ENCODE data around the gene IGSF9.

The IGSF9 gene

GRCh38 chr1:159924791-159925718 is 20.4 kb downstream of the IGSF9 start, which contains the start of gene TAGLN2:
Gene TAGLN2, minus strand, starts transcription at chr1:159925507. Its CDS starts 4,998 bp downstream, at chr1:159920509.
- DNase-seq (ENCODE audit: low read depth in 1 of 2, low spot score in 1 of 2) = peak; percentile 93 to 98
- in situ Hi-C loops (cut with HindIII; ENCODE audit: low pct_unique_long_range_greater_than_20kb, low sequenced_read_pairs) = no loop called here

GRCh38 chr1:159924025-159924790 is 21.2 kb downstream of the IGSF9 start:
- in situ Hi-C loops (cut with HindIII; ENCODE audit: low pct_unique_long_range_greater_than_20kb, low sequenced_read_pairs) = no loop called here
- peak; percentile 75 to 77 for DNase-seq (ENCODE audit: low read depth in 1 of 2, low spot score in 1 of 2)
- TF ChIP-seq JUND (IDR thresholded peaks at IDR 0.05; ENCODE audit: low read depth) = peak; percentile 84; the same call in 1 of the 2 replicates

More at GRCh38 chr1:159924791-159925718, 20.4 kb downstream of the IGSF9 start, which contains the start of gene TAGLN2:
- TF ChIP-seq JUND (IDR thresholded peaks at IDR 0.05; ENCODE audit: low read depth) = no peak; the same call in 1 of the 2 replicates

- TF ChIP-seq JUND (IDR thresholded peaks at IDR 0.05; ENCODE audit: low read depth) = no peak
- in situ Hi-C loops (cut with HindIII; ENCODE audit: low pct_unique_long_range_greater_than_20kb, low sequenced_read_pairs) = no loop called here
- DNase-seq (ENCODE audit: low read depth in 1 of 2, low spot score in 1 of 2) = peak; percentile 82 to 89
Measured at GRCh38 chr1:159923203-159924024, 22.0 kb downstream of the IGSF9 start.

GRCh38 chr1:159922511-159923202 is 22.8 kb downstream of the IGSF9 start:
- TF ChIP-seq JUND (IDR thresholded peaks at IDR 0.05; ENCODE audit: low read depth) = no peak
- no peak for DNase-seq (ENCODE audit: low read depth in 1 of 2, low spot score in 1 of 2)
- in situ Hi-C loops (cut with HindIII; ENCODE audit: low pct_unique_long_range_greater_than_20kb, low sequenced_read_pairs) = no loop called here

GRCh38 chr1:159921700-159922504 is 23.5 kb downstream of the IGSF9 start:
- no peak for TF ChIP-seq JUND (IDR thresholded peaks at IDR 0.05; ENCODE audit: low read depth)
- in situ Hi-C loops (cut with HindIII; ENCODE audit: low pct_unique_long_range_greater_than_20kb, low sequenced_read_pairs) = no loop called here
- no peak for DNase-seq (ENCODE audit: low read depth in 1 of 2, low spot score in 1 of 2)

GRCh38 chr1:159921251-159921650 is 24.2 kb downstream of the IGSF9 start:
- TF ChIP-seq JUND (IDR thresholded peaks at IDR 0.05; ENCODE audit: low read depth) = no peak
- no peak for DNase-seq (ENCODE audit: low read depth in 1 of 2, low spot score in 1 of 2)
- in situ Hi-C loops (cut with HindIII; ENCODE audit: low pct_unique_long_range_greater_than_20kb, low sequenced_read_pairs) = no loop called here

GRCh38 chr1:159920651-159921050 is 24.8 kb downstream of the IGSF9 start:
- no peak for DNase-seq (ENCODE audit: low read depth in 1 of 2, low spot score in 1 of 2)
- in situ Hi-C loops (cut with HindIII; ENCODE audit: low pct_unique_long_range_greater_than_20kb, low sequenced_read_pairs) = no loop called here
- TF ChIP-seq JUND (IDR thresholded peaks at IDR 0.05; ENCODE audit: low read depth) = no peak

- TF ChIP-seq JUND (IDR thresholded peaks at IDR 0.05; ENCODE audit: low read depth) = no peak
- in situ Hi-C loops (cut with HindIII; ENCODE audit: low pct_unique_long_range_greater_than_20kb, low sequenced_read_pairs) = no loop called here
- DNase-seq (ENCODE audit: low read depth in 1 of 2, low spot score in 1 of 2) = no peak
Measured at GRCh38 chr1:159920202-159920601, 25.2 kb downstream of the IGSF9 start.

- no peak for DNase-seq (ENCODE audit: low read depth in 1 of 2, low spot score in 1 of 2)
- TF ChIP-seq JUND (IDR thresholded peaks at IDR 0.05; ENCODE audit: low read depth) = no peak
- in situ Hi-C loops (cut with HindIII; ENCODE audit: low pct_unique_long_range_greater_than_20kb, low sequenced_read_pairs) = no loop called here
Measured at GRCh38 chr1:159919236-159919865, 26.1 kb downstream of the IGSF9 start.

GRCh38 chr1:159918352-159919200 is 26.8 kb downstream of the IGSF9 start:
- DNase-seq (ENCODE audit: low read depth in 1 of 2, low spot score in 1 of 2) = no peak
- TF ChIP-seq JUND (IDR thresholded peaks at IDR 0.05; ENCODE audit: low read depth) = no peak
- in situ Hi-C loops (cut with HindIII; ENCODE audit: low pct_unique_long_range_greater_than_20kb, low sequenced_read_pairs) = no loop called here
